ENCODE measurements around the gene MEFV. TPM values are rescaled to one million over a fixed set of nuclear protein-coding genes. Genes with fewer than 3 reads are reported as not detected.

Gene MEFV
- total and polyA plus RNA-seq, 2 donors (not counting 1 experiment from before 2014, with no cell fraction given): 0.24 to 0.25 TPM

DNA sequence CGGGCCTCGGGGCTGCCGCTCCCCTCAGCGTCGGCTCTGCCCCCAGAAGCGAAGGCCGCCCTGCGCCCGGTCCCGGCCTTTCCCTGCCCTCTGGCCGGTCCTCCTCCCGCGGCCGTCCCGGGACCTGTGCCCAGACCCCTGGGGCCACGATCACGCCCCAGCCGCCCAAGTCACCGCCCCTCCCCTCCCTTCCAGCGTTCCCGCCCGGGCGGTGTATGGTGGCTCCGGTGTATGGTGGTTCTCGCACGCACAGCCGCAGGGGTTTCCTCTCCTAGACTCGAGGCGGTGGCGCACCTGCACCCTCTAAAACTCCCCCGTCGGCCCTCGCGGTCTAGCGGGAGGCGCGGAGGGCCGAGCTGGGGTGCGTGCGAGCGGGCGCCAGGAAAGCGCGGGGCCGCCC is 38.8 kb upstream of the MEFV start:
- Mint-ChIP-seq H3K4me1 (peaks cover 8% of the 10 kb centered on the region), H3K27ac (no peak overlapping the region), H3K4me3 (no peak overlapping the region), H3K9me3 (ENCODE audit: insufficient read depth) (peaks cover 13% of the 10 kb centered on the region), H3K27me3 (no peaks in the 10 kb centered on the region)
- Histone ChIP-seq H3K4me3 (ENCODE audit: control extremely low read depth in 1 of 5, extremely low read depth in 1 of 5, insufficient read depth in 1 of 5, low read depth in 2 of 5, low read length in 4 of 5) (no peak overlapping the region), H2AFZ (ENCODE audit: insufficient read depth, low read depth, low read length, poor library complexity, severe bottlenecking) (no peak overlapping the region), H3K79me2 (ENCODE audit: control insufficient read depth, insufficient read depth, low read length) (peaks cover 15% of the 10 kb centered on the region), H3K4me1 (ENCODE audit: control insufficient read depth in 2 of 2, insufficient read depth in 2 of 2, low read length in 2 of 2) (no peaks in the 10 kb centered on the region), H3K4me2 (replicated peaks; ENCODE audit: low read depth, low read length, poor library complexity, severe bottlenecking) (no peak overlapping the region), H3K9ac (ENCODE audit: low read length) (no peak overlapping the region), H3K27me3 (replicated peaks in 1 of 4; ENCODE audit: control extremely low read depth in 1 of 4, control insufficient read depth in 3 of 4, insufficient read depth in 4 of 4, low read length in 3 of 4) (no peaks in the 10 kb centered on the region), H3K36me3 (replicated peaks in 1 of 2; ENCODE audit: control extremely low read depth in 1 of 2, control insufficient read depth in 1 of 2, extremely low read depth in 1 of 2, insufficient read depth in 2 of 2, low read length in 1 of 2) (peaks cover 12 to 24% of the 10 kb centered on the region in 2 experiments), H3K9me3 (ENCODE audit: control extremely low read depth in 1 of 3, control insufficient read depth in 2 of 3, insufficient read depth in 1 of 3, low read length in 2 of 3) (peaks cover 12 to 47% (median 42%) of the 10 kb centered on the region in 3 donors), H4K20me1 (ENCODE audit: control insufficient read depth, insufficient read depth, low read length, poor library complexity, severe bottlenecking) (peaks cover 5% of the 10 kb centered on the region), H3K27ac (ENCODE audit: low read length in 2 of 2) (no peak overlapping the region)
- TF ChIP-seq, protein P1, sequence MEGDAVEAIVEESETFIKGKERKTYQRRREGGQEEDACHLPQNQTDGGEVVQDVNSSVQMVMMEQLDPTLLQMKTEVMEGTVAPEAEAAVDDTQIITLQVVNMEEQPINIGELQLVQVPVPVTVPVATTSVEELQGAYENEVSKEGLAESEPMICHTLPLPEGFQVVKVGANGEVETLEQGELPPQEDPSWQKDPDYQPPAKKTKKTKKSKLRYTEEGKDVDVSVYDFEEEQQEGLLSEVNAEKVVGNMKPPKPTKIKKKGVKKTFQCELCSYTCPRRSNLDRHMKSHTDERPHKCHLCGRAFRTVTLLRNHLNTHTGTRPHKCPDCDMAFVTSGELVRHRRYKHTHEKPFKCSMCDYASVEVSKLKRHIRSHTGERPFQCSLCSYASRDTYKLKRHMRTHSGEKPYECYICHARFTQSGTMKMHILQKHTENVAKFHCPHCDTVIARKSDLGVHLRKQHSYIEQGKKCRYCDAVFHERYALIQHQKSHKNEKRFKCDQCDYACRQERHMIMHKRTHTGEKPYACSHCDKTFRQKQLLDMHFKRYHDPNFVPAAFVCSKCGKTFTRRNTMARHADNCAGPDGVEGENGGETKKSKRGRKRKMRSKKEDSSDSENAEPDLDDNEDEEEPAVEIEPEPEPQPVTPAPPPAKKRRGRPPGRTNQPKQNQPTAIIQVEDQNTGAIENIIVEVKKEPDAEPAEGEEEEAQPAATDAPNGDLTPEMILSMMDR (IDR thresholded peaks at IDR 0.05): no peak
- TF ChIP-seq EZH2 (IDR thresholded peaks at IDR 0.05; ENCODE audit: borderline replicate concordance, insufficient read depth, low read depth, low read length, poor library complexity, severe bottlenecking): no peak
- ChIA-PET CTCF (no interaction called here), POLR2A (no interaction called here)
- ATAC-seq (ENCODE audit: low read depth): no peak
- intact Hi-C loops (cut with micrococcal nuclease): no loop called here
- DNase-seq: no peak
- WGBS (ENCODE audit: insufficient coverage): 77% methylated on average over 45 of the region's 45 CpGs

DNA sequence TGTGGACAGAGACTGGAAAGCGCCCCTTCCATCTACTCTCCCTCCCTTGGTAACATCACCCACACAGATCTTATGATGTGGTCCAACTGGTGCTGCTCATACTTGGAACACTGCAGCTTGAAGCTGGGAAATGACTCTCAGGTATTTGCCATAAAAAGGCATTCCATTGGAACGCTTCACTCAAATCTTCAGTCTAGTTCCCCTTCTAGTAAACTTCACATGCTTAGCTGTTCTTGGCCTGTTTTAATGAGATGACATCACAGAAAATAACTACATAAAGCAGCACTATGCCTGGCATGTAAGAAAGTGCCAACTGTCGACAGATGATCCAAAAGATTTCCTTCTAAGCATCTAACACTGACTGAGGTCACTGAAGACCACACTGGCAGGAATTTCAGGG is 36.2 kb upstream of the MEFV start:
- Mint-ChIP-seq H3K27me3 (no peaks in the 10 kb centered on the region), H3K4me3 (no peak overlapping the region), H3K9me3 (ENCODE audit: insufficient read depth) (peaks cover 13% of the 10 kb centered on the region), H3K27ac (no peak overlapping the region), H3K4me1 (peaks cover 8% of the 10 kb centered on the region)
- Histone ChIP-seq H3K79me2 (ENCODE audit: control insufficient read depth, insufficient read depth, low read length) (peaks cover 37% of the 10 kb centered on the region), H3K4me3 (ENCODE audit: control extremely low read depth in 1 of 5, extremely low read depth in 1 of 5, insufficient read depth in 1 of 5, low read depth in 2 of 5, low read length in 4 of 5) (no peak overlapping the region), H3K27ac (ENCODE audit: low read length in 2 of 2) (no peak overlapping the region), H3K4me1 (ENCODE audit: control insufficient read depth in 2 of 2, insufficient read depth in 2 of 2, low read length in 2 of 2) (no peaks in the 10 kb centered on the region), H3K27me3 (replicated peaks in 1 of 4; ENCODE audit: control extremely low read depth in 1 of 4, control insufficient read depth in 3 of 4, insufficient read depth in 4 of 4, low read length in 3 of 4) (no peaks in the 10 kb centered on the region), H3K9ac (ENCODE audit: low read length) (no peak overlapping the region), H3K36me3 (replicated peaks in 1 of 2; ENCODE audit: control extremely low read depth in 1 of 2, control insufficient read depth in 1 of 2, extremely low read depth in 1 of 2, insufficient read depth in 2 of 2, low read length in 1 of 2) (peaks cover 17 to 41% of the 10 kb centered on the region in 2 experiments), H2AFZ (ENCODE audit: insufficient read depth, low read depth, low read length, poor library complexity, severe bottlenecking) (no peak overlapping the region), H3K9me3 (ENCODE audit: control extremely low read depth in 1 of 3, control insufficient read depth in 2 of 3, insufficient read depth in 1 of 3, low read length in 2 of 3) (peaks cover 6 to 60% (median 56%) of the 10 kb centered on the region in 3 donors), H3K4me2 (replicated peaks; ENCODE audit: low read depth, low read length, poor library complexity, severe bottlenecking) (no peak overlapping the region), H4K20me1 (ENCODE audit: control insufficient read depth, insufficient read depth, low read length, poor library complexity, severe bottlenecking) (peaks cover 20% of the 10 kb centered on the region)
- ChIA-PET POLR2A (no interaction called here), CTCF (no interaction called here)
- TF ChIP-seq, protein P1 (IDR thresholded peaks at IDR 0.05): no peak
- TF ChIP-seq EZH2 (IDR thresholded peaks at IDR 0.05; ENCODE audit: borderline replicate concordance, insufficient read depth, low read depth, low read length, poor library complexity, severe bottlenecking): no peak
- 100% methylated on average over 2 of the region's 3 CpGs for WGBS (ENCODE audit: insufficient coverage)
- ATAC-seq (ENCODE audit: low read depth) (no peak), DNase-seq (no peak)
- intact Hi-C loops (cut with micrococcal nuclease): no loop called here

Measured in B cell (primary cell).